ENCODE data around the gene TENM4.
"Not testable (repeated sequence)": the region's sequence is repeated elsewhere in the genome, so short reads cannot be mapped to it uniquely, and the experiment has no call there.

The TENM4 gene

GRCh38 chr11:79208126-79208525 lies 232.7 kb downstream of the TENM4 start:
- DNase-seq (ENCODE audit: low spot score), result no peak

- no peak for DNase-seq (ENCODE audit: low spot score)
These were observed 233.9 kb downstream of the TENM4 start for GRCh38 chr11:79206951-79207350.

- DNase-seq (ENCODE audit: low spot score), result no peak
These were observed 235.0 kb downstream of the TENM4 start for GRCh38 chr11:79205786-79206185.

- no peak for DNase-seq (ENCODE audit: low spot score)
These were observed 239.0 kb downstream of the TENM4 start for GRCh38 chr11:79201677-79202347.

DNA sequence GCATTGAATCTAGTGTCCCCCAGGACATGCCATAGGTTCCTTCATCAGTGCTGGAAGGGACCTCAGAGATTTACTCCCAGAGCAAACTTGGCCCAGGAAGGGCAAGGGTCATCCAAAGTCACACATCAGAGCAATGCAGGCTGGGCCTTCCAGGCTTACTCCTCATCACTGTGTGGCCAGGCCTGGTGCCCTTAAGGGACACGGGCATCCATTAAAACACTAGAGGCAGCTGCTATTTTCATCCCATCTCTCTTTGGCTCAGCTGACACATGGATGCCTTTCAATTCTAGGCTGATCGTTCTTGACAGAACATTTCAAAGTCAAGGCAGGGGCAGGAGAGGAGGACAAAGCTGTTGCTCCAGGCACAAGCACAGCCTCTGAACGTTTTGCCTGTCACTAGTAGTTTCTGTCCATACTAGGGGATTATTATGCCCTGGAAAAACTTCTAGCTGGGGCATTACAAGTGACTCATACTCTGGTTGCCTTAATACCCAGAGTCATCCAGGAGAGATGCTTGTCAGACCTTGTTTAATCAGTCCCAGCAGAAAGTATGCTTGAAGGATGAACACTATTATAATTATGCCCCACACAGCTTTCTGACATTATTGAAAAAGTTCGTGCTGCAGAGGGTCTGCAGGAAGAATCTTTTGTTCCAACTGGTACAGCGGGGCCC lies 240.3 kb downstream of the TENM4 start:
- DNase-seq (ENCODE audit: low spot score), result no peak

DNA sequence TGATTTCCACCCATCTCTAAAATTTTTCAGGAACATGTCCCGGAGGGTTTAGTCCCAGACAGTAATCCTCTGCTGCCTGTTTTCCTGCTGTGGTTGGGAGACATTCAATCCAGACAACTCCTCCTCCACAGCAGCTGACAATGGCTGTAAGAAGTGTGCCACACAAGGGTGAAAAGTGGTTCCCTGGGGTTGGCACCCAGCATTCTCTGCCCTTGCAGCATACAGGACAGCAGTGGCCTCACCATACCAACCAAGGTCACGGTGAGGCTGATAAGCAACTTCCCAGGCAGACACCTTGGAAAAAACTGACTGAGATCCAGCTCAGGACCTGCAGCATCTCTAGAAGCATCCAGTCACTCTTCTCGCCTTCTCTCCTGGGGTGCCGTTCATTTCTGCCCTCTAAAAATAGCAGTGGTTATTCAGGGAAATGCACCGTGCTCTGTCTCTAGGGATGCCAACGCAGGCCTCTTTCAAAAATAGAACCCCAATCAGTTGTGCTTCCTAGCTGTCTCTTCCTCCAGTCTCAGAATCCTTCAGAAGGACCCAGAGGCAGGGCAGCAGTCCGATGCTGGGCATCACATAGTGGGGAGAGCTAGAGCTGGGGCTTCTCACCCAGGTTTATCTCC lies 241.0 kb downstream of the TENM4 start:
- no peak for DNase-seq (ENCODE audit: low spot score)

- DNase-seq (ENCODE audit: low spot score), result peak; percentile 57
These were observed 242.0 kb downstream of the TENM4 start for GRCh38 chr11:79198898-79199250.

DNA sequence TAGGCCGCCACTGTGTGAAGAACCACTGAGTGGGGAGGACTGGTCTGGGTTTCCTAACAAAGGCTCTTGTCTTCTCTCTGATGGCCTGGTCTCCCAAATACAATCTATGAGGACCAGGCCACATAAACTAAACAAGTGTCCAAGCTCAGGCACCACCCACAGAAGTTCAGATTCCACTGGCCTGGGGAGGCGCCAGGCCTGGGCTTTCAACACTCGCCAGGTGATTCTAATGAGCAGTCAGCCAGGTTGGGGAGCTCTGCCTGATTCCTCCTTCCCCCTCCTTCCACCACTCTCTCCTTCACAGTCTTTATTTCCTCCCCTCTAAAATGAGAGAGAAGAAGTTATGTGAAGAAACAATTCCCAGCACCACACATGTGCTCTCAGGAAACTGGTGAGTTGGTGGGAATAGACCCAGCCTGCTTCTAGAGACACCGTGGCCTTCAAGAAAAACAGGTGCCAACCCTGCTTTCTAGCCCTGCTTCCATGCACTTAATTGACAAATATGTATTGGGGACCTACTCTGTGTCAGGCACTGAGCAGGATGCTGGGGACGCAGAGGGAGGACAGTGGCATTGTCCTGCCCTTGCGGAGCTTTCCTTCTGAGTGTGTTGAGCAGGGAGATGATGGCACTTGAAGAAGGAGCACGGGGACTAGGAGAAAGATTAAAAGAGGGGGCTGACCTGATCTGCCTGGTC lies 242.5 kb downstream of the TENM4 start:
- DNase-seq (ENCODE audit: low spot score), result no peak

GRCh38 chr11:79196950-79197349 lies 243.9 kb downstream of the TENM4 start:
- DNase-seq (ENCODE audit: low spot score), result no peak

DNA sequence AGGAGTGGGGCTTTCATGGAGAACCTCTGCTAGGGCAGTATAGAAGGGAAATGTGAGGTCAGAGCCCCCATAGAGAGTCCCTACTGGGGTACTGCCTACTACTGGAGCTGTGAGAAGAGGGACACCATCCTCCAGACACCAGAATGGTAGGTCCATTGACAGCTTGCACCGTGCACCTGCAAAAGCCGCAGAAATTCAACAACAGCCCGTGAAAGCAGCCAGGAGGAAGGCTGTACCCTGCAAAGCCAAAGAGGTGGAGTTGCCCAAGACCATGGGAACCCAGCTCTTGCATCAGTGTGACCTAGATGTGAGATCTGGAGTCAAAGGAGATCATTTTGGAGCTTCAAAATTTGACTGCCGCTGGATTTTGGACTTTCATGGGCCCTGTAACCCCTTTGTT lies 245.6 kb downstream of the TENM4 start:
- no peak for DNase-seq (ENCODE audit: low spot score)

GRCh38 chr11:79193663-79194310 lies 247.0 kb downstream of the TENM4 start:
- no peak for DNase-seq (ENCODE audit: low spot score)

DNA sequence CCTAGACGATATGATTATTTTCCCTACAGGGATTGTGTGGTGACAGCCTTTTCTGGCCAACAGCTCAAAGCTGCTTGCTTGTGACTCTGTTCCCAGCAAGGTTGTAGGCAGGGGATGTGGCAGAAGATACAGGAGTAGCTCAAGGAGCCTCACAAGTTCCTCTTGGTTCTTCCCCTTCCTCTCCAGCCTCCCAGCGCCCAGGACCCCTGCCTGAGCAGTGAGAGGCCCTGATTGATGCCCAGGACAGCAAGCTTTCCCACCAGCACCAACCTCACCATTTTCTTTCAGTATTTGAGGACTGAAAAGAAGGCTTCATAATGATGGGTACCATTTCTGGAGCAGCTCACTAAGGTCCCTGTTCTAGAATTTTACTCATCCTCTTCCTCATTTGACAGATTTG lies 248.0 kb downstream of the TENM4 start:
- DNase-seq (ENCODE audit: low spot score), result no peak

DNA sequence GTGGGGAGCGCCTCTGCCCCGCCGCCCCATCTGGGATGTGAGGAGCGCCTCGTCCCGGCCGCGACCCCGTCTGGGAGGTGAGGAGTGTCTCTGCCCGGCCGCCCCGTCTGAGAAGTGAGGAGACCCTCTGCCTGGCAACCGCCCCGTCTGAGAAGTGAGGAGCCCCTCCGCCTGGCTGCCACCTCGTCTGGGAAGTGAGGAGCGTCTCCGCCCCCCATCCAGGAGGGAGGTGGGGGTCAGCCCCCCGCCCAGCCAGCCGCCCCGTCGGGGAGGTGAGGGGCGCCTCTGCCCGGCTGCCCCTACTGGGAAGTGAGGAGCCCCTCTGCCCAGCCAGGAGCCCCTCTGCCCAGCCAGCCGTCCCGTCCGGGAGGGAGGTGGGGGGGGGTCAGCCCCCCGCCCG lies 249.1 kb downstream of the TENM4 start:
- DNase-seq (ENCODE audit: low spot score), result not testable (repeated sequence)

- DNase-seq (ENCODE audit: low spot score), result not testable (repeated sequence)
These were observed 250.3 kb downstream of the TENM4 start for GRCh38 chr11:79190553-79190952.

- DNase-seq (ENCODE audit: low spot score), result no peak
These were observed 251.2 kb downstream of the TENM4 start for GRCh38 chr11:79189601-79190000.

GRCh38 chr11:79189055-79189454 lies 251.8 kb downstream of the TENM4 start:
- no peak for DNase-seq (ENCODE audit: low spot score)

GRCh38 chr11:79186669-79187068 lies 254.2 kb downstream of the TENM4 start:
- no peak for DNase-seq (ENCODE audit: low spot score)

GRCh38 chr11:79185351-79185750 lies 255.5 kb downstream of the TENM4 start:
- DNase-seq (ENCODE audit: low spot score), result no peak

- no peak for DNase-seq (ENCODE audit: low spot score)
These were observed 256.5 kb downstream of the TENM4 start for GRCh38 chr11:79184285-79184684.

DNA sequence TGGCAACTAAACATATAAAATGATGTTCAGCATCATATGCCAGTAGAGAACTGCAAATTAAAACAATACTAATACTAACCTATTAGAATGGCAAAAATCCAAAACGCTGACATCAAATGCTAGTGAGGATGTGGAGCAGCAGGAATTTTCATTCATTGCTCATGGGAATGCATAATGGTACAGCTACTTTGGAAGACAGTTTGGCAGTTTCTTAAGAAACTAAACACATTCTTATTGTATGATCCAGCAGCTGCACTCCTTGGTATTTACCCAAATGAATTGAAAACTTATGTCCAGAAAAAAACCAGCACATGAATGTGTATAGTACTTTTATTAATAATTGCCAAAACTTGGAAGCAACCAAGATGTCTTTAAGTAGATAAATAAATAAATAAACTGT lies 258.0 kb downstream of the TENM4 start:
- DNase-seq (ENCODE audit: low spot score), result peak; percentile 65

GRCh38 chr11:79179087-79179486 lies 261.7 kb downstream of the TENM4 start:
- no peak for DNase-seq (ENCODE audit: low spot score)

Data from AG08396 (cell line).